Fibroblast of pulmonary artery (primary cell): Measurements from ENCODE around the gene UNC50.

ENCODE experiments used
- DNase-seq: peaks from one replicate; pipeline ENCODE4 v3.0.0-alpha.2; 2010; ENCODE audit warnings: low read depth
- H3K4me3 ChIP-seq: replicated peaks from 2 replicates; pipeline ENCODE4 v1.5.1; 2011; ENCODE audit warnings: low read depth, mild to moderate bottlenecking, control low read depth, low read length, moderate library complexity
- TF ChIP-seq, protein P1 (sequence below): IDR thresholded peaks from 2 replicates; pipeline ENCODE4 v1.5.1; 2011; ENCODE audit warnings: mild to moderate bottlenecking, control low read depth, low read length, inconsistent platforms; ENCODE audit errors: missing control alignments

The UNC50 gene, protein sequence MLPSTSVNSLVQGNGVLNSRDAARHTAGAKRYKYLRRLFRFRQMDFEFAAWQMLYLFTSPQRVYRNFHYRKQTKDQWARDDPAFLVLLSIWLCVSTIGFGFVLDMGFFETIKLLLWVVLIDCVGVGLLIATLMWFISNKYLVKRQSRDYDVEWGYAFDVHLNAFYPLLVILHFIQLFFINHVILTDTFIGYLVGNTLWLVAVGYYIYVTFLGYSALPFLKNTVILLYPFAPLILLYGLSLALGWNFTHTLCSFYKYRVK

DNA sequence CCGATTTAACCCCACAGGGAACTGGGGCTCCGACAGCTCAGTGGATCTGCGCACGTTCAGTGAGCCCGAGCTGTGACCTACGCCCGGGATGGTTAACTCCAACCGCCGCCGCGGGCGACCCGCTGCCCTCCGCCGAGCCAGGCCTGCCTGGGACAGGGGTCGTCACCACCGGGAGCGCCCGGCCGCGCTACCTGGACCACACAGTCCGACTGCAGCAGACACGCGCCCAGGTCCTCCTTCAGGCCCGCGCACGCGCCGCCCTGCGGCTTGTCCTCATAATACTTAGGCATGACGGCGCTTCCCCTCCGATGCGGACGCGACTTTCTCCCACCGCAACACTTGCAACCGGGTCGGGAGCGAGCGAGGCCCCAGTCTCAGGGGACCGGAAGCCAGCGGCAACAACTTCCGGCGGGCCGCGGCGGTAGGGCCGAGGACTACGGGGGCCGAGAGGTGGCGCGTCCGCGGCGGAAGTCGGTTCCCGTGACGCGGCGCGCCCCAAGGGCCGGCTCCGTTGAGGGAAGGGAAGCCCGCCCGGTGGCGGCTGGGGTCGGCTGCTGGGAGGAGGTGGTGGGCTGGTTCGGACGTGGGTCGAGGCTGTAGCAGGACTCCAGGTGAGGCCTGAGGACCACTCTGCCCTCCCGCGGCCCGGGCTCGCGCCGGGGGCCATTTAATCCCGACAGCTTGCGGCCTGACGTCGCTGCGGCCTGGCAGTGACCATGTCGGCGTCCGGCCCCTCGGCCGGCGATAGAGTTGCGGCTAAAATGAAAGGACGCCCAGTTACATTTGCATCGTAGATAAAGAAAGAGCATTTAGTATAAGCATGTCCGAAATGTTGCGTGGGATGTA is at the start of gene UNC50, which contains the start of gene COA5:
Gene UNC50, plus strand, starts transcription at position 474 of the 846 bp plus-strand sequence. CDS start 1,171 bp downstream, outside the sequence.
Gene COA5, minus strand, starts transcription at position 397 of the 846 bp plus-strand sequence. Its CDS starts 107 bp downstream, at position 290.
- DNase-seq = peak; percentile 93
- H3K4me3 ChIP-seq = peak within 1 kb of the TSS; percentile 79
- TF ChIP-seq, protein P1, sequence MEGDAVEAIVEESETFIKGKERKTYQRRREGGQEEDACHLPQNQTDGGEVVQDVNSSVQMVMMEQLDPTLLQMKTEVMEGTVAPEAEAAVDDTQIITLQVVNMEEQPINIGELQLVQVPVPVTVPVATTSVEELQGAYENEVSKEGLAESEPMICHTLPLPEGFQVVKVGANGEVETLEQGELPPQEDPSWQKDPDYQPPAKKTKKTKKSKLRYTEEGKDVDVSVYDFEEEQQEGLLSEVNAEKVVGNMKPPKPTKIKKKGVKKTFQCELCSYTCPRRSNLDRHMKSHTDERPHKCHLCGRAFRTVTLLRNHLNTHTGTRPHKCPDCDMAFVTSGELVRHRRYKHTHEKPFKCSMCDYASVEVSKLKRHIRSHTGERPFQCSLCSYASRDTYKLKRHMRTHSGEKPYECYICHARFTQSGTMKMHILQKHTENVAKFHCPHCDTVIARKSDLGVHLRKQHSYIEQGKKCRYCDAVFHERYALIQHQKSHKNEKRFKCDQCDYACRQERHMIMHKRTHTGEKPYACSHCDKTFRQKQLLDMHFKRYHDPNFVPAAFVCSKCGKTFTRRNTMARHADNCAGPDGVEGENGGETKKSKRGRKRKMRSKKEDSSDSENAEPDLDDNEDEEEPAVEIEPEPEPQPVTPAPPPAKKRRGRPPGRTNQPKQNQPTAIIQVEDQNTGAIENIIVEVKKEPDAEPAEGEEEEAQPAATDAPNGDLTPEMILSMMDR = no peak

DNA sequence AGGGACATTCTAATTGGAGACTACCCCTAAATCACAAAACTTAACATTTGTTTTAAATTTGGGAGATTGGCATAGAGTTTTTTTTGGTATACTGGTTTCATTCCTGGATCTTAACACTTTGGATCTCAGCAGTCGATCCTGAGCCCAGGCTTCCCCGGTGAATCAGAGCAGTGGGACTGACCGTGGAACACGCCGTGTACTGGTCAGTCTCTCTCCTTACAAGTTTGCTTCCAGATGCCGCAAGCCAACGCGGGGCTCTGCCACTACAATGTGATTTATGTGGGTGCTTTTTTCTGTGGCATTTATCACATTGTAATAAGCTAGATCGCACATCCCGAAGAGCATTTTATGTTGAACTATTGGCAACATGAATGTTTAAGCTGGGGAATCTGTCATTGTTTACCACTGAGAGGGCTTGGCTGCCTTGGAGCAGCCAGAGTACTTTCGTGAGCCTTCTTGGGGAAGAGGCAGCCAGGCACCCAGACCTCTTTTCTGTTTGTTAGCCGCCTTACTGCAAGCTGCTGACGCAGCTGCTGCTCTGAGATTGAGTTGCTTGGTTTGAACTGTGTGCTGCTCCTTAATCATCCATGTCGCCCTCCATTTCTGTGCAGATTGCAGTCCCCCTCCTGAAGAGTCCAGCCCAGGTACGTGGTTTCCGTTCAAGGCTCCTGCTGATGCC is 49.4 kb upstream of the UNC50 start:
- no peak for DNase-seq
- TF ChIP-seq, protein P1 = no peak
- no peak overlapping the region for H3K4me3 ChIP-seq

DNA sequence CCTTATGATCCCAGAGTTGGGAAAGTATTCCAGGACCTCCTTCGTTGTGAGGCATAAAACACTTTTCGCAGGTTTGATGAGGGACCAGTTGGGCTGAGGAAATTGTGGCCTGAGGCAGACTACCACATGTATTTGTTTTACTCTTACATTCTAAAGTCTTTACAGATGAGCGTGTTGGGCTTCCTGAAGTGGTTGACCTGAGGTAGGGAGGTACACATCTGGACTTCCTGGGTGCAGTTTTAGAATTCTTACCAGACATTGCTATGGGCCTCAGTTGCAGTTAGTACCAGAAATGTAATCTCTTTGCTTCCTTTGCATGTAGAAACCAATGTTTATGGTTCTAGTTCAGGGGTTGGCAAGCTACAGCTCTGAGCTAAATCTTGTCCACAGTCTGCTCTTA is 48.8 kb upstream of the UNC50 start:
- TF ChIP-seq, protein P1 = no peak
- no peak overlapping the region for H3K4me3 ChIP-seq
- no peak for DNase-seq

DNA sequence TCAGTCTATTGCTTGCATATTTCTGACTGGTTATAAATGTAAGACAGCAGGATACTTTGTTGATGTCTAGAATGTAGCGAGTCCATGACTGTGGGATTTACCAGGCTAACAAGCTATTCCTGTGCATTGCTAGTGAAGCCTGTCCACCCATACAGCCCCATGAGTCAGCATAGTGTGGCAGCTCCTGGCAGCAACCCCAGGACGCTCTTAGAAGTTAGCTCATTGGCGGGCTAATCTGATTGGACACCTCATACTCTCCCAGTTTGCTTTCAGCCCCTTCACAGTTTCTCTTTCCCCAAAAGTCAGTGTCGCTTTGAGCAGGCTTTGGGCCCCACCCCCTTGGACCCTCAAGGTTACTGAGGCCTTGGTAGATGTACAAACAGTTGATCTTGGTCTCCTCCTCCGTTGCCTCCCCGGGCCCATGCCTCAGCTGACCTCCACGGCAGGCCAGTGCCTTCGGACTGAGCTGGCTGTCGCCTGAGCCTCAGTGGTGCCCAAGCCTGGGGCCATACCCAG is 48.1 kb upstream of the UNC50 start:
- peak; percentile 90 for DNase-seq
- TF ChIP-seq, protein P1 = no peak
- no peak overlapping the region for H3K4me3 ChIP-seq

DNA sequence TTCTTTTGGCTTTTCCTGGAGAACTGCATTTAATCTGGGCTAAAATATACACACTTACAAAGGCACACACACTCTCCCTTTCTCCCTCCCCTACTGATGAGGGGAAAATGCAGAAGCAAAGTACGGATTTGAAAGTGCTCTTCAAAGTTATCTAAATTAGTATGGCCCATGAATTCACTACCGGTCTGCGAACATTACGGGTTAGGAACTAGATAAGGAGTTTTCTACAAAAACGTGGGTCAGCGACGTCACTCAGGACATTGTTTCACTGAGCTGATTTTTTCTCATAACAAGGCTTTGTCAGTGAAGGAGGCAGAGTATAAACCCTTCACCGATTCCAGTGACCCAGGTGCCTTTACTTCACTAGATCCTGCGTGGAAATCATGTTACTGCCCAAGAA is 47.4 kb upstream of the UNC50 start:
- TF ChIP-seq, protein P1 = no peak
- DNase-seq = no peak
- no peak overlapping the region for H3K4me3 ChIP-seq

DNA sequence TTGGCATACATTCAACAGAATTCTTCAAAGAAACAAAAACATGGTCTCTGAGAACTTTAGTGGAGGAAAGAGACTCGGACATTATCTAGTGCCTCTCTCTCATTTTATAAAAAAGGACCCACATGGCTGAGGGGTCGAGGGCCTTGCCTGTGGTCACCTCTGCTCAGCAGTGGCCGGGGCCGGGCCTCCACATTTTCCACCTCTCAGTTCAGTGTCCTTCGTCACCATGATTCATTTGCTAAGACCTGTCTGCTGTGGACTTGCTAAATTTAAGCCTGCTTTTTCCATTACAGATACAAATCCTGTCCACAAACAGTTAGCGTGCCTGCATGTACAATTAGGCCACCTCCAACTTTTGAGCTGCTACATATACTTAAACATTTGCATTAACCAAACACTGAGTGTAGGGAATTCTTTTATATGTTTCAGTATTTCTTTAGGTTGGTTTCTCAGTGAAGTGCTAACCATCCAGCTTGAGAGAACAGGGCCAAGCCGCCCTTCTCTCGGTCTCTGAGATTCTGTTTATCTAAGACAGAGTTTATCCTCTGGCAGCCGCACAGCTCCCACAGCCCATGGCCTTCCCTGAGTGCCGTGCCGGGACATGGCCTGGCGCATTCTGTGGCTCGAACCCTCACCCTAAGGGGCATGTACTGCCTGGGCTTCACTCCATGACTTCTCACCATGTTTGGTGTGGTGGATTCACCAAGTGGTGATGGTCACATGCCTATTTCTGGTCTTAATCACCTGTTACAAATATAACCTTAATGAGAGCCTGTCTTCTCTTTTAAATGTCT is 46.3 kb upstream of the UNC50 start:
- no peak overlapping the region for H3K4me3 ChIP-seq
- no peak for DNase-seq
- TF ChIP-seq, protein P1 = no peak
